Measurements from ENCODE around the gene ROR1.

GRCh38 chr1:64161357-64161941 lies 387.6 kb downstream of the ROR1 start:
- TF ChIP-seq POLR2A (IDR thresholded peaks at IDR 0.05) = no peak
- no peak for TF ChIP-seq CTCF (IDR thresholded peaks at IDR 0.05)
- no peak for TF ChIP-seq POLR2AphosphoS5 (IDR thresholded peaks at IDR 0.05)
- no peak for TF ChIP-seq EP300 (IDR thresholded peaks at IDR 0.05)

Measured in suprapubic skin (tissue), 4 donors.